DMS 273 (cell line): ENCODE data around the gene KAT6B.
"Not testable (repeated sequence)": the region's sequence is repeated elsewhere in the genome, so short reads cannot be mapped to it uniquely, and the experiment has no call there.

Experiments
- DNase-seq: peaks from one replicate; lab custom pipeline; 2025; ENCODE audit not compliant: unreplicated experiment; lab: John Stamatoyannopoulos, UW

The KAT6B gene

DNA sequence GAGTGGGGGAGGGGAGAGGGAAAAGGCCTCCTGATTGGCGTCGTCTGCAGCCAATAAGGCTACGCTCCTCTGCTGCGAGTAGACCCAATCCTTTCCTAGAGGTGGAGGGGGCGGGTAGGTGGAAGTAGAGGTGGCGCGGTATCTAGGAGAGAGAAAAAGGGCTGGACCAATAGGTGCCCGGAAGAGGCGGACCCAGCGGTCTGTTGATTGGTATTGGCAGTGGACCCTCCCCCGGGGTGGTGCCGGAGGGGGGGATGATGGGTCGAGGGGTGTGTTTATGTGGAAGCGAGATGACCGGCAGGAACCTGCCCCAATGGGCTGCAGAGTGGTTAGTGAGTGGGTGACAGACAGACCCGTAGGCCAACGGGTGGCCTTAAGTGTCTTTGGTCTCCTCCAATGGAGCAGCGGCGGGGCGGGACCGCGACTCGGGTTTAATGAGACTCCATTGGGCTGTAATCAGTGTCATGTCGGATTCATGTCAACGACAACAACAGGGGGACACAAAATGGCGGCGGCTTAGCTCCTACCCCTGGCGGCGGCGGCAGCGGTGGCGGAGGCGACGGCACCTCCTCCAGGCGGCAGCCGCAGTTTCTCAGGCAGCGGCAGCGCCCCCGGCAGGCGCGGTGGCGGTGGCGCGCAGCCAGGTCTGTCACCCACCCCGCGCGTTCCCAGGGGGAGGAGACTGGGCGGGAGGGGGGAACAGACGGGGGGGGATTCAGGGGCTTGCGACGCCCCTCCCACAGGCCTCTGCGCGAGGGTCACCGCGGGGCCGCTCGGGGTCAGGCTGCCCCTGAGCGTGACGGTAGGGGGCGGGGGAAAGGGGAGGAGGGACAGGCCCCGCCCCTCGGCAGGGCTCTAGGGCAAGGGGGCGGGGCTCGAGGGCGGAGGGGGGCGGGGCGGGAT is at the start of gene KAT6B:
KAT6B (plus strand) TSS at position 459 of the 903 bp plus-strand sequence. CDS start 16,258 bp downstream, outside the sequence.
- peak; percentile 100 for DNase-seq

DNA sequence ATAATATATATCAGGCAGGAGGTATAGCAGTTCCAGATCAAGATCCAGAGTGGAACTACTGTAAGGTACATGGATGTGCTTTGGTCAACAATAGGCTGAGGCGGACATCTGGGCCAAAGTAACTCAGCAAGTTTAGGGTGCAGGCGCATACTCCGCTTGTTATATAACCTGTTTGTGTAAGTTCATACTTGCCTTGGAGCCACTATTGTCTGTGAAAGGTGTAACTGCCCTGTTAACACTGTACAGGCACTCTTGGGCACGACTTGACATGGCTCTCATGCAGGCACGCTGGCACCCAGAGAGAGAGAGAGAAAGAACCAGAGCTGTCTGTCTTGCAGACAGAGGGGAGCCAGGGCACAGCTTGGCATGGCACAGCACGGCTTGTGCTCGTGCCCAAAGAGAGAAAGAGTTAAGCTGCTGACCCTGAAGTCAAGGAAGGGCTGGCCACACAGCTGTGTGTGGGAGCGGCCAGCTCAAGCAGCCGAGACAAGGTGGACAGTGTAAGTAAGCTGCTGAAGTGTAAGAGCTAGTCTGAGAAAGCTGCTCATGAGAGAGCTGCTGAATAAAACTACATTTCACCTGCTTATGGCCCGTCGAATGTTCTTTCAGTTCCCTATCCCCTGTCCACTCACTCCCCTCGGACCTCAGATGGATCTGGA is 47.8 kb upstream of the KAT6B start:
- DNase-seq = peak; percentile 3

DNA sequence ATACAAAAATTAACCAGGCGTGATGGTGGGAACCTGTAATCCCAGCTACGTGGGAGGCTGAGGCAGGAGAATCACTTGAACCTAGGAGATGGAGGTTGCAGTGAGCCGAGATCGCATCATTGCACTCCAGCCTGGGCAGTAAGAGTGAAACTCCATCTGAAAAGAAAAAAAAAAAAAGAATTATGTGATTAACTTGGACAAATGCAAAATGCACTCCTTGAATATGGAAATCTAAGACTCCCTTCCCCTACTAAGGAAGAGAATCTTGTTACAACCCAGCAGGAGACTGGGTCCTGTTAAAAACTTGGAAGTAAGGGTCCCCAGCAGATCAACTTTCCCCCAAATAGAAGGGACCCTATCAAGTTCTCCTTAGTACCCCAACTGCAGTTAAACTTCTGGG is 44.5 kb upstream of the KAT6B start:
- DNase-seq = not testable (repeated sequence)

DNA sequence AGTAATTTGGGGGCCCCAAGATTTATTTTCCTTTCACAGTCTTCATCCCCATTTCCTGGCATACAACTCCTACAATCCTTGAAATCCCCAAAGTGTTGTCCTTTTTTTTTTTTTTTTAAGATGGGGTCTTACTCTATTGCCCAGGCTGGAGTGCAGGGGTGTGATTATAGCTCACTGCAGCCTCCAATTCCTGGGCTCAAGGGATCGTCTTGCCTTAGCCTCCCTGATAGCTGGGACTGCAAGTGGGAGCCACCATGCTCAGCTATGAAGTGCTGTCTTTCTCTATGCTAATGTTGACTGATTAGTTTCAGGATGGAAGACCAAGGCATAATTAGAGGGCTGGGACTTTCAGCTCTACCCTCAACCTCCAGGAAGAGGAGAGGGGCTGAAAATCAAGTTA is 41.9 kb upstream of the KAT6B start:
- no peak for DNase-seq

DNA sequence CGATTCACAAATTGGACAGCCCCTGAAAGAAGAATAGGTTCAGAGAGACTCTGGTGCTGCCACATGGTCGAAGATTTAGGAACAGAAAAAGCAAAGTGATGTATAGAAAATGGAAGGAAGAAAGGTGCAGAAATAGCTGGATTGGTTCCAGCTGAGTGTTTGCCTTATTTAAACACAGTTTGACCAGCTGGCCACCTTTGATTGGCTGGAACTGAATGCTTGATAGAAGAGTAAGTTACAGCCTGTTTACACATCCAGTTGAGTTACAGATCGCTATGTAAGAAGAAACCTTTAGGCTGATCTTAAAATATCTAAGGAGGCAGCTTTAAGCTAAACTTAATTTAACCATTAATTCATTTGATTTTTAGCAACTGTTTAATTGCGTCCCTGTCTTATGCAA is 40.3 kb upstream of the KAT6B start:
- DNase-seq = peak; percentile 20

DNA sequence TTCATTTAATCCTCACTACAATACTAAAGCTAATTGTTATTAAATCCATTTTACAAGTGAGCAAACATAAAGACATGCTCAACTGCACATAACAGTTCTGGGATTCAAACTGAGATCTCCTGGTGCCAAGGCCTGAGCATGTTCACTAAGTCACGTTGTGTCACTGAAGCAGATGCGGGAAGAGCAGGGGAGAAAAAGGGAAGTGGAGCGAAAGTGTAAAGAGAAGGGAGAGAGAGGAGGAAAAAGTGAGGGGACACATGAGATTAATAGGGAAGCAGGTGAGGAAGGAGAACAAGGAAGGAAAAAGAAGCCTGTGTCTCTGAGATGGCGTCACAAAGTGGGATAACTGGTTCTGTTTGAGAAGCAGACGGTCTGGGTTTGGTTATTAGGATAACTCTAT is 38.9 kb upstream of the KAT6B start:
- no peak for DNase-seq

DNA sequence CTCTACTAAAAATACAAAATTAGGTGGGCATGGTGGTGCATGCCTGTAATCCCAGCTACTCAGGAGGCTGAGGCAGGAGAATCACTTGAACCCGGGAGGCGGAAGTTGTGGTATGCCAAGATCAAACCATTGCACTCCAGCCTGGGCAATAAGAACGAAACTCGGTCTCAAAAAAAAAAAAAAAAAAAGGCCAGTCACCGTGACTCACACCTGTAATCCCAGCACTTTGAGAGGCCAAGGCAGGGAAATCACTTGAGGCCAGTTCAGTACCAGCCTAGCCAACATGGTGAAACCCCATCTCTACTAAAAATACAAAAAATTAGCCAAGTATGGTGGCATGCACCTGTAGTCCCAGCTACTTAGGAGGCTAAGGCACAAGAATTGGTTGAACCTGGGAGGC is 34.4 kb upstream of the KAT6B start:
- not testable (repeated sequence) for DNase-seq

DNA sequence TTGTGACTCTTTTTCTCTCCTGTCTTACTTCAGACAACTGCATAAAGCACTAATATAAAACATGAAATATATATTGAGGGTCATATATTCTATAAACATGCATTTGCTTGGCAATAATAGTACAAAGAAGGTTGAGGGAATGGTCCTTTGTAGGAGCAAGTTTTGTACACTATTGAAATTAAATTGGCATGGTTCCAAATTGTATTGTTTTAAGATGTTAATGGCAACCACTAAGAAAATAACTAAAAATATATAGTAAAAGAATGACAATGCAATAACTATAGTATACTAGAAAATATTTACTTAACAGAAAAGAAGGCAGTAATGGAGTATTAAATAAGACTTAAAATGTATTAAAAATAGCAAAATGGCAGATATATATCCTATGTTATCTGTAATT is 33.7 kb upstream of the KAT6B start:
- DNase-seq = no peak

DNA sequence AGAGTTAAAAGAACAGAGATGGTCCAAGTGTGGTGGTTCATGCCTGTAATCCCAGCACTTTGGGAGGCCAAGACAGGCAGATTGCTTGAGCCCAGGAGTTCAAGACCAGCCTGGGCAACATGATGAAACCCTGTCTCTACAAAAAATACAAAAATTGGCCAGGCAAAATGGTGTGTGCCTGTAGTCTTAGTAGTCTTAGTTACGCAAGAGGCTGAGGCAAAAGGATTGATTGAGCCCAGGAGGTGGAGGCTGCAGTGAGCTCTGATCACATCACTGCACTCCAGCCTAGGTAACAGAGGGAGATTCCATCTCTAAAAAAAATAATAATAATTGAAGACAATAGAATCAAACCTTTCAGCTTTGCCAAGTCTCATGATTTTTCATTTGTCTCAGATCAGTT is 33.2 kb upstream of the KAT6B start:
- DNase-seq = not testable (repeated sequence)

DNA sequence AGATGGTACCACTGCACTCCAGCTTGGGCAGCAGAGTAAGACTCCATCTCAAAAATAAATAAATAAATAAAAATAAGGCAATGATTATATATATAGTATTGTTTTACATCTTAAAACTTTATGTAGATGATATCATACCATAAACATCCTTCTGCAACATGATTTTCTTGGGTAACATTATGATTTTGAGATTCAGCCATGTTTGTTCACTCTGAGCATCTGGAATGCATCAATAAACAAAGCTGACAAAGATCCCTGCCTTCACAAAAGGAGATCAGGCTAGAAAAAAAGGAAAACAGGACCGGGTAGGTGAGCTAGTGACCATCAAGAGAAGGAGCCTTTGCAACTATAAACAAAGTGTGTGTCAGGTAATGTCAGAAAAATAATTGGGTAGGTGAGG is 31.9 kb upstream of the KAT6B start:
- DNase-seq = no peak

DNA sequence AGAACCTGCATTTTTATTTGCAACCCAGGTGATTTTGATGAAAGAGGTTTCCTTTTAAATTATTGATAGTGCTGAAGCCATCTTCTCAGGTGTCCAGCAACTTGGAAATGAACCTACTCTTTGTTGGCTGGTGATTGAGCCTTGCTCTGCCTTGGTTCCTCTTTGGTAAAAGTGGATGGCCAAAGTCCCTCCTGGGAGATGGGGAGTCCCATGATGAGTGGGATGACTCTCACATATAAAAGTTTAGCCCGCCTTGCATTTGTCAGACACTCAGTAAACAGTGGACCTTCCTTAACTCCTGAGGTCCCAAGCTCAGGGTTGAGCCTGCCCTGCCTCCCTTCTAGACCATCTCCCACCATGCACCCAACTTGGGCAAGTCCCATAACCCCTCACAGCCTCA is 28.9 kb upstream of the KAT6B start:
- no peak for DNase-seq

DNA sequence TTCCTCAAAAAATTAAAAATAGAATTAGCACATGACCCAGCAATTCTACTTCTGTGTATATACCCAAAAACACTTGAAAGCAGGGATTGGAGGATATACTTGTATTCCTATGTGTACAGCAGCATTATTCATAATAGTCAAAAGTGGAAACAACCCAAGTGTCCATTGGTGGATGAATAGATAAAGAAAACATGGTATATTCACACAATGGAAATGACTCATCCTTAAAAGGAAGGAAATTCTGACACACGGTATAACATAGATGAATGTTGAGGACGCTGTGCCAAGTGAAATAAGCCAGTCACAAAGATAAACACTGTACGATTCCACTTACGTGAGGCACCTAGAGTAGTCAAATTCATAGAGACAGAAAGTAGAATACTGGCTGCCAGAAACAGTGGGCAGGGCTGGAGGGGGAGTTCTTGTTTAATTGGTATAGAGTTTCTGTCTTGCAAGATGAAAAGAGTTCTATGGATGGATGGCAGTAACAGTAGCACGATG is 26.6 kb upstream of the KAT6B start:
- no peak for DNase-seq

DNA sequence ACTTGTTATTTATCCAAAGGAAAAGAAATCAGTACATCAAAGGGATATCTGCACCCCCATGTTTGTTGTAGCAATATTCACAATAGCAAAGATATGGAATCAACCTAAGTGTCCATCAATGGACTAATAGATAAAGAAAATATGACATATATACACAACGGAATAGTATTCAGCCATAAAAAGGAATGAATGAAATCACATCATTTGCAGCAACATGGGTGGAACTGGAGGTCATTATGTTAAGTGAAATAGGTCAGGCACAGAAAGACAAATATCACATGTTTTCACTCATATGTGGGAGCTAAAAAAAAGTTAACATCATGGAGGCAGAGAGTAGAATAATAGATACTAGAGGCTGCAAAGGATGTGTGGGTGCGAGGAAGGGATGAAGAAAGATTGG is 25.0 kb upstream of the KAT6B start:
- no peak for DNase-seq

DNA sequence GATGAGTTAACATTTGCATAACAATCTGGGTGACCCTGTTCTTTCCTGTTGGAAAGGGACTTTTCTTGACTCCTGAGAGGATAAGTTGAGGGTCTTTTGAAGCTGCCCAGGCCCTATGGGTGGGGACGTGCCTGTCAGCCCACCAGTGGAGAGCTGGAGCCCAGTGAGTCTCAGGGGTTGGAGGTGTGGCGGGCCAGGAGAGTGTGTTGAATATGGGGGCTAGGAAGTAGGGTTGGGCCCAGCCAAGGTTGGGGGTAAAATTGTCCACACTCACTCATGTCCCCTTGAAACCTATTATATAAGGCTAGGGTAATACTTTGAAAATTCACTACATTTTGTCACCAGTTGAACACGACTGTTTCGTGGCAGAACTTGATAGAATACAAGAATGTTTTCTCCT is 17.9 kb upstream of the KAT6B start:
- DNase-seq = no peak

DNA sequence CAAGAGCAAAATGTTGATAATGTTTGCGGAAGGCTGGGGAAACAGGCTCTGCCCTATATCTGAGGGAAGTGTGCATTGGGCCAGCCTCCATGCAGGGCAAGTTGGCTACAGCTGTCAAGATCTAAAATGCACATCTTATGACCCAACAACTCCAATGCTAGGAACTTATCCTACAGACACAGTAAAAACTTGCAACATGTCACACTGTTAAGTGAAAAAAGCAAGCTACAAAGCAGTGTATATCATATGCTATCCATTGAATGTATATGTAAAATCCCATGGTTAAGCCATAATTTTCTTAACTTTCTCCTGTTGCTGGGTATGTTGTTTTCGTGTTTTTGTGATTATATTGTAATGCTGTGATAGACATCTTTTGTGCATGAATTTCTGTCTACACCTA is 16.3 kb upstream of the KAT6B start:
- no peak for DNase-seq

DNA sequence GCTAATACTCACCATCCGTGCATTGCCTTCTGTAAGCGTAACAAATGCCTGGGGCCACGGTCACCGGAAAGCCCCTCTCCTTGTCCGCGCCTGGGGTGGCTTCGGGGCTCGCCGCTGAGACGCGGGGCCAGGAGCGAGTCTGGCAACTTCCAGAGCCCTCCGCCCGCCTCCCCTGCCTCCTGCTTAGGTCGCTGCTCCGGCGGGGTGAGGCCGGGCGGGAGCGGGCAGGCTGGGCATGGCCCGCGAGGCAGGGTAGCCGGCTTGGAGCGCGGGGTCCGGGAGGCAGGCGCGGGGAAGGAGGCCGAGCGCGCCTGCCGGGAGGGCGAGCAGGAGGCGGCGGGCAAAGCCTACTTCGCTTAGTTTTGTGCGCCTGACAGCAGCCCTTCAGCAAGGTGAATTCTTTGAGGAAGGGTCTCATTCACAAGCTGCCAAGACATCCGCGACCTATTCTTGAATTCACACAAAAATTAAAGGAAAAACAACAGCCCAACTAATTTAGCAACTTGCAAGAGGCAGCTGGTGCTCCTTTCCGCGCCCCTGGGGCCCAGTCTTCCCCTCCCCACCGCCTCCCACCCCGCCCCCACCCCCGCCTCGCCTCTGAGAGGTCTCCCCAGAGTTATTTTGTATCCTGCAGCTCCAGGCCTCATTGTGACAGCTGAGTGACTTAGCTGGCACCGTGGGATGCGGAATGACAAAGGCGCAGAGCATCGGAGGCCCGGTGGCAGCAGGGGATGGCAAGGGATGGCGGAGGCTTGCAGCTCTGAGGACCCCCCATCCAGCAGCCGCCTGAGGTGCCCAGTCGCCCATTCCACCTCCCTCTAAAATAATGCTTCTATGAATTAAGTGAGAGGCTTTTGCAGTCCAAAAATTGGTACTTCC is 12.8 kb upstream of the KAT6B start:
- no peak for DNase-seq

DNA sequence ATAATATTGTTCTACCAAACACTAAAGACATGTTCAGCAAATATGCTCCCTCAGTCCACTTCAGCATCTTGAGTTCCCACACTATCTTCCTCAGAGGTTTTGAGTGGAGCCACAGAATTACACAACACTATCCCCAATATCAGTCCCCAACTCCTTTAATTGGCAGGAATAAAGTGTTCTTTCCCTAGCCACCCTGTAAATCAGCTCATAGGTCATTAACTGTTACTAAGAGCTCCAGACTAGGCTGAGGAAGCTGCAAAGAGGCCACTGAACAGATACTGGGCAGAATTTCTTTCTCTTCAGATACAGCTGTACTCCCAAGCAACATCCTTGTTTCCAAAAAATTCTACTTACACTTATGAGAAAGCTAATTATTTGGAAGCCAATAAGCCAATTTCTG is 11.6 kb upstream of the KAT6B start:
- no peak for DNase-seq

DNA sequence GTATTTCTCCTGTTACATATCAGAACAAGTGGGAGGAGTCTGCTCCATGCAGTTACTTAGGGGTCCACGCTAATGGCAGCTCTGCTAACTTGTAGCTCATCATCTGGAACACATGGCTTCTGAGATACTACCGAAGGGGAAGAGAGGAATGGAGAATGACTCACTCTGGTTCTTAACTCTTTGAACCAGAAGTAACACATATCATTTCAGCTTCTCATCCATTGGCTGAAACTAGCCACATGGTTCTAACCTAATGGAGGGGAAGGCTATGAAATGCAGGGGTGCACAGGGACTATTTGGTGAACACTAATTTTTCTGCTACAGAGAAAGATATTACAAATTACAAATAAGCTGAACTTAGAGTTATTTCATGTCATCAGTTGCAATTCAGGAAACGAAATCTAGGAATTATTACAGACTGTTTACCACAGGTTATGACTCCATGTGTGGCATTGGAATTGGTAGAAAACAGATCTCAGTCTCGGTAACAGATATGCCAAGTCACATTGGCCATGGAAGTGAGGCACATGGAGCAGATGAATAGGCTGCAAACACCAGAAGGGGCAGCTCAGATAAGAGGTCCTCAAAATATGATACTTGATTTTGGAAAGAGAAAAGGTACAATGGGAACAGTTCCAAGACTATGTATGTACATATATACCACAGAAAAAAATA is 9.4 kb upstream of the KAT6B start:
- DNase-seq = peak; percentile 10

DNA sequence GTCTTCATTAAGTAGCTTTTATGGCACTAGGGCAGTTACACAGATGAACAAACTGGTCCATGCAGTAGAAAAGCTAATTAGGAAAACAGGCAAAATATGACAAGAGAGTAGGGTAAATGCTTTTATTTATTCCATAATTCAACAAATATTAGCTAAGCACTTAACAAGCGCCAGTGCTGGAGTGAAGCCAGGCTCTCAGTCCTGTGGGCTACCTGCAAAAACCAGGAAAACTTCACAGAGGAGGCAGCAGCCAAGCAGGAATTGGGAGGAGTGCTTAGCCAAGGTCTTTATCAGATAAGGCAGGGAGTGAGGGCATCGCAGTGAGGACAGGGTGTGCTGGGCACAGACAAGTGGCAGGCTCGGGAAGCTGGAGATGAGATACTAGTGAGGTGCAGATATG is 4.9 kb upstream of the KAT6B start:
- no peak for DNase-seq

DNA sequence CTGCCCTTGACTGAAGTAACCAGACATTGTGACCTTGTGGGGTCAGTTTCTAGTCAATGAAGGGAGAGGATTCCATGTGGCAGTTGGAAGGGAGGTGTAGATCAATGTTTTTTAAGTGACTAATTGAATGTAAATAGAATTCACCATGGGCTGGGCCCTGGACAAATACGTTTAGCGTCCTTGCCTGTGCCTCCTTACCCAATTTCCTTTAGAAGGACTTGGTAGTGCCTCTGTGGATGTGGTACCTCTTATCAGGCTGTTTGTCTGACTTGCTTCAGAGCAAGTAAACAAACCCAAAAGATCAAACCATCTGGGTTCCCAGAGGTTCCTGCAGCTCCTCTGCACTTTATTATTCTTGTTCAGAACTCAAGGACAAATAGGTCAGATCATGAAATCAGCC is 4.3 kb upstream of the KAT6B start:
- peak; percentile 20 for DNase-seq
